Stomach smooth muscle (tissue), 2 donors: ENCODE measurements around the gene PRAMEF5.
"Not testable (repeated sequence)": the region's sequence is repeated elsewhere in the genome, so short reads cannot be mapped to it uniquely, and the experiment has no call there.

Experiments used
- H3K27ac ChIP-seq: one replicate; pipeline ENCODE4 v1.7.0; 2013; ENCODE audit warnings: mild to moderate bottlenecking, low read length, inconsistent platforms
- H3K27me3 ChIP-seq, 2 donors: one replicate each; pipeline ENCODE4 v1.7.0; 2013; ENCODE audit warnings: low read length in 2 of 2; ENCODE audit not compliant: insufficient read depth in 2 of 2, control insufficient read depth in 1 of 2
- H3K36me3 ChIP-seq, 2 donors: one replicate each; pipeline ENCODE4 v1.7.0; 2013; ENCODE audit warnings: low read length in 2 of 2; ENCODE audit not compliant: control insufficient read depth in 2 of 2, insufficient read depth in 2 of 2
- H3K4me1 ChIP-seq: one replicate; pipeline ENCODE4 v1.7.0; 2013; ENCODE audit warnings: low read length; ENCODE audit not compliant: control insufficient read depth, insufficient read depth
- H3K4me3 ChIP-seq, 2 donors: one replicate each; pipeline ENCODE4 v1.7.0; 2013; ENCODE audit warnings: low read length in 2 of 2
- H3K9ac ChIP-seq, 2 donors: one replicate each; pipeline ENCODE4 v1.7.0; 2013; ENCODE audit warnings: low read length in 2 of 2, mild to moderate bottlenecking in 1 of 2
- H3K9me3 ChIP-seq, 2 donors: one replicate each; pipeline ENCODE4 v1.7.0; 2013; ENCODE audit warnings: low read length in 2 of 2; ENCODE audit not compliant: control insufficient read depth in 2 of 2
- donor health status: healthy.
- donor health status: Pancreatic carcinoma.

The PRAMEF5 gene

DNA sequence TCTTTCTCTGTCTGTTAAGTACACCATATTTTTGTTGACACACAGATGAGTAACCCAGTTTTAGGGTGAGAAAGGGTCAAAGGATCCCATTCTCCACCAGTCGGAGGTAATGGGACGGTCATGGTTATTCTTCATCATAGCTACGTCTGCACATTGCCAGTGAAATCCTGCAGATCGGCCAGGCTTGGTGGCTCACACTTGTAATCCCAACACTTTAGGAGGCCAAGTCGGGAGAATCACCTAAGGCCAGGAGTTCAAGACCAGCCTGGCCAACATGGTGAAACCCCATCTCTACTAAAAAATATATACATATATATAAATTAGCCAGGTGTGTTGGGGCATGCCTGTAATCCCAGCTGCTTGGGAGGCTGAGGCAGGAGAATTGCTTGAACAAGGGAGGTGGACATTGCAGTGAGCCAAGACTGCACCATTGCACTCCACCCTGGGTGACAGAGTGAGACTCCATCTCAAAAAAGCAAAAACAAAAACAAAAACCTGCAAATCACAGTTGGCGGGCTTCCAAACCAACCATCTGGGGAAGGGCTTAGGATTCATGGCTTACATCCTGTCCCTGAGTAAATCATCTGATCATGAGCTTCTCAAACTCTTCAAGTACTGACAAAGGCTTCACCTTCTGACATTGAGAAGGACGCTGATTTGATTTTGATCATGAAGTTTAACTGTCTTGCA, 22.8 kb upstream of the PRAMEF5 start:
- H3K4me1 ChIP-seq, H3K27me3 ChIP-seq, H3K4me3 ChIP-seq, H3K36me3 ChIP-seq, H3K9me3 ChIP-seq, H3K27ac ChIP-seq, H3K9ac ChIP-seq: not testable (repeated sequence)

DNA sequence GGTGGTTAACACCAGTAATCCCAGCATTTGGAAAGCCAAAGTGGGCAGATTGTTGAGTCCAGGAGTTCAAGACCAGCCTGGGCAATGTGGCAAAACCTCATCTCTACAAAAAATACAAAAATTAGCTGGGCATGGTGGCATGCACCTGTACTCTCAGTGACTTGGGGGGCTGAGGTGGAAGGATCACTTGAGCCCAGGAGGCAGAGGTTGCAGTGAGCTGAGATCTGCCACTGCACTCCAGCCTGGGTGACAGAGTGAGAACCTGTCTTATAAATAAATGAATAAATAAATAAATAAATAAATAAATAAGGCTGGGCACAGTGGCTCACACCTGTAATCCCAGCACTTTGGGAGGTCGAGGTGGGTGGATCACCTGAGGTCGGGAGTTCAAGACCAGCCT, 21.9 kb upstream of the PRAMEF5 start:
- not testable (repeated sequence) for H3K4me3 ChIP-seq, H3K4me1 ChIP-seq, H3K9ac ChIP-seq, H3K27ac ChIP-seq, H3K9me3 ChIP-seq, H3K36me3 ChIP-seq, H3K27me3 ChIP-seq

DNA sequence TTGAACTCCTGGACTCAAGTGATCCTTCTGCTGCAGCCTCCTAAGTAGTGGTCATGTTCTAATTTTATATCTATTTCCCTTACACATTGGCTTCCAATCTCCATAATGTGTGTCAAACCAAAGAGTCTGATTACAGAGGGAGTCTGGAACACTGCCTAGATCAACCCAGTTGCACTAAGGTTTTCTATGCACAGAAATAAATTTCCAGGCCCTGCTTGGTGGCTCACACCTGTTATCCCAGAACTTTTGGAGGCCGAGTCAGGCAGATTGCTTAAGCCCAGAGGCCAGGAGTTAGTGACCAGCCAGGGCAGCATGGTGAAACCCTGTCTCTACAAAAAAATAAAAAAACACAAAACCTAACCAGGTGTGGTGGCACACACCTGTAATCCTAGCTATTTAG, 19.9 kb upstream of the PRAMEF5 start:
- H3K36me3 ChIP-seq, H3K4me3 ChIP-seq, H3K27ac ChIP-seq, H3K9me3 ChIP-seq, H3K4me1 ChIP-seq, H3K9ac ChIP-seq, H3K27me3 ChIP-seq: not testable (repeated sequence)

DNA sequence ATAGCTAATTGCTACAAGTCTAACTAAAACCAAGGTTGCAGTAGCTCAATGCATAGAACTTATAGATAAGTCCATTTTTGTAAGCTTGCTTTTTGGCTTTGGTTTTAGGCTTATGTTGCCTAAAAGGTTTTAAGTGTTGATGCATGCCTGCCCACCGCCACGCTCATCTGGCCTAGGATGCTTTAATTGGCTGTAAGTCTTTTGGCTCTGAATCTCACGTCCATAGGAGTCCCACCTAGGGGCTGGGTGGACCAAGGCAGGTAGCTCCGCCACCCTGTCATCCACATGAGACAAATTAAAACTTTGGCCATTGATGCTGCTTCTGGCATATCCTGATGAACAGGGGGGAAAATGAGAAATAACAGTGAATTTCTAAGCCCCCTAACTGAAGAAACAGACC, 16.4 kb upstream of the PRAMEF5 start:
- not testable (repeated sequence) for H3K36me3 ChIP-seq, H3K27me3 ChIP-seq, H3K9ac ChIP-seq, H3K4me3 ChIP-seq, H3K9me3 ChIP-seq, H3K27ac ChIP-seq, H3K4me1 ChIP-seq

- H3K4me1 ChIP-seq, H3K36me3 ChIP-seq, H3K27ac ChIP-seq, H3K9me3 ChIP-seq, H3K9ac ChIP-seq, H3K4me3 ChIP-seq, H3K27me3 ChIP-seq: not testable (repeated sequence)
Measured at GRCh38 chr1:13239633-13240032, 14.4 kb upstream of the PRAMEF5 start.

DNA sequence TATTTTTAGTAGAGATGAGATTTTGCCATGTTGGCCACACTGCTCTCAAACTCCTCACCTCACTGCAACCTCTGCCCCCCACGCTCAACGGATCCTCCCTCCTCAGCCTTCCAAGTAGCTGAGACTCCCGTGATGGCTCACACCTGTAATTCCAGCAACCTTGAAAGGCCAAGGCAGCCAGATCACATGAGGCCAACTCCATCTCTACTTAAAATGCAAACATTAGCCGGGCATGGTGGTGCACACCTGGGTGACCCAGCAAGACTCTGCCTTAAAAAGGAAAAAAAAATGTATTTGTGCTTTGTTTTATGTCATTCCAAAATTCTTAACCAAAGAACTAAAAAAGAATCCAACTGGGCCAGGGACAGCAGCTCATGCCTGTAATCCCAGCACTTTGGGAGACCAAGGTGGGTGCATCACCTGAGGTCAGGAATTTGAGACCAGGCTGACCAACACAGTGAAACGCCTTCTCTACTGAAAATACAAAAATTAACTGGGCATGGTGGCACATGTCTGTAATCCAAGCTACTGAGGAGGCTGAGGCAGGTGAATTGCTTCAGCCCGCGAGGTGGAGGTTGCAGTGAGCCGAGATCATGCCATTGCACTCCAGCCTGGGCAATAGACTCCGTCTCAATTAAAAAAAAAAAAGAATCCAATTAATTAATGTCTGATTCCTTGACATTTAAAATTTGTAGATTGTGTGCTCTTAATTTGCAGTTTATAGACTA, 10.3 kb upstream of the PRAMEF5 start:
- not testable (repeated sequence) for H3K9me3 ChIP-seq, H3K4me3 ChIP-seq, H3K27ac ChIP-seq, H3K4me1 ChIP-seq, H3K27me3 ChIP-seq, H3K9ac ChIP-seq, H3K36me3 ChIP-seq

- H3K9ac ChIP-seq, H3K4me3 ChIP-seq, H3K27ac ChIP-seq, H3K27me3 ChIP-seq, H3K4me1 ChIP-seq, H3K9me3 ChIP-seq, H3K36me3 ChIP-seq: not testable (repeated sequence)
Measured at GRCh38 chr1:13245841-13246553, 8.0 kb upstream of the PRAMEF5 start.

DNA sequence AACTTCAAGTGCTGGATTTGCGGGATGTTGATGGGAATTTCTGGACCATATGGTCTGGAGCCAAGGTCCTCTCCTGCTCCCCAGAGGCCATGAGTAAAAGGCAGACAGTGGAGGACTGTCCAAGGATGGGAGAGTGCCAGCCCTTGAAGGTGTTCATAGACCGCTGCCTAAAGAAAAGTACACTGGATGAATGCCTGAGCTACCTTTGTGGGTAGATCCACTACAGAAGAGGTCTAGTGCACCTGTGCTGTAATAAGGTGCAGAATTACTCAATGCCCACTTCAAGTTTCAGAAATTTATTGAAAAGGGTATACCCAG, 7.5 kb upstream of the PRAMEF5 start:
- not testable (repeated sequence) for H3K4me3 ChIP-seq, H3K36me3 ChIP-seq, H3K9me3 ChIP-seq, H3K27me3 ChIP-seq, H3K27ac ChIP-seq, H3K4me1 ChIP-seq, H3K9ac ChIP-seq

- H3K27ac ChIP-seq, H3K27me3 ChIP-seq, H3K36me3 ChIP-seq, H3K9me3 ChIP-seq, H3K9ac ChIP-seq, H3K4me3 ChIP-seq, H3K4me1 ChIP-seq: not testable (repeated sequence)
Measured at GRCh38 chr1:13247122-13247521, 6.9 kb upstream of the PRAMEF5 start.

DNA sequence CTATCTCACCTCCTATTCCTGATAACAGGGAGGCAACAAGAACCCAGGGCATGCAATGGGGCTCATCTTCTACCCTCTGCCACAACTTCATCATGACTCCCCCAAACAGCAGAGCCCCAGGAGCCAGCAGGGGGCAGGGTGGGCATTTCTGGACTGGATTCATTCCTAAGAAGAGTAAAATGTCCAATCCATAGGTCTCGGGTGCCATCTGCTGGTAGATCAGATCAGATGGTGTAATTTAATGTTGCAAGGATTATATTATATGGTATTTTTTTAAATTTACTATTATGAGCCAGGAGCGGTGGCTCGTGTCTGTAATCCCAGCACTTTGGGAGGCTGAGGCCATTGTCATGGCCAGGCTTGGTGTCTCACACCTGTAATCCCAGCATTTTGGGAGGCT, 11.1 kb downstream of the PRAMEF5 start:
- H3K9me3 ChIP-seq, H3K27ac ChIP-seq, H3K27me3 ChIP-seq, H3K36me3 ChIP-seq, H3K4me1 ChIP-seq, H3K9ac ChIP-seq, H3K4me3 ChIP-seq: not testable (repeated sequence)

DNA sequence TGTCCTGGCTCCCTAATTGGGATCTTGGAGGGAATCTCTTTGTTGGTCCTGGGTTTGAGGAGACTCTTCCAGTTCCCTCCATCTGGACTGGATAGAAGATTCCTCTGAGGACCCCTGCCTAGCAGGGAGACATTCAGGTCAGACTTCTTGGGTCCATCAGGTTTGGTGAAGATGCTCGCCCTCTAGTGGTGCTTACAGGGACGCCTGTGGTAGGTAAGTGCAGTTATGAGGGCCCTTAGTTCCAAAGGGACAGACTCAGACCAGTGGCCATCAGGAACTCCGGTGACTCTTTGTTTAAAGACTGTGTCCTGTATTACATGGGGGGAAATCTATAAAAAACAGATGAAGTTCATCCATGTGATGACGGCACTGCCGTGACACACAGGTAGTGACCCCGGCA, 23.0 kb downstream of the PRAMEF5 start:
- H3K4me3 ChIP-seq, H3K4me1 ChIP-seq, H3K9ac ChIP-seq, H3K27me3 ChIP-seq, H3K9me3 ChIP-seq, H3K27ac ChIP-seq, H3K36me3 ChIP-seq: not testable (repeated sequence)
